Skeletal muscle cell (primary cell): ENCODE data around the gene RBFOX1.
"Not testable (repeated sequence)": the region's sequence is repeated elsewhere in the genome, so short reads cannot be mapped to it uniquely, and the experiment has no call there.

Experiments used
- DNase-seq: peaks from one replicate; pipeline ENCODE4 v3.0.0-alpha.2; 2010; ENCODE audit warnings: low read depth
- H3K4me3 ChIP-seq: 2 replicates; pipeline ENCODE4 v1.5.1; 2011; ENCODE audit warnings: low read depth, mild to moderate bottlenecking, control low read depth, low read length, moderate library complexity

RBFOX1 gene

GRCh38 chr16:7442050-7442449, 109.4 kb downstream of the RBFOX1 start:
- no peak overlapping the region for H3K4me3 ChIP-seq
- no peak for DNase-seq

GRCh38 chr16:7443142-7443541, 110.5 kb downstream of the RBFOX1 start:
- no peak overlapping the region for H3K4me3 ChIP-seq
- DNase-seq, result no peak

- H3K4me3 ChIP-seq, result no peak overlapping the region
- no peak for DNase-seq
These were observed 111.2 kb downstream of the RBFOX1 start for GRCh38 chr16:7443648-7444365.

DNA sequence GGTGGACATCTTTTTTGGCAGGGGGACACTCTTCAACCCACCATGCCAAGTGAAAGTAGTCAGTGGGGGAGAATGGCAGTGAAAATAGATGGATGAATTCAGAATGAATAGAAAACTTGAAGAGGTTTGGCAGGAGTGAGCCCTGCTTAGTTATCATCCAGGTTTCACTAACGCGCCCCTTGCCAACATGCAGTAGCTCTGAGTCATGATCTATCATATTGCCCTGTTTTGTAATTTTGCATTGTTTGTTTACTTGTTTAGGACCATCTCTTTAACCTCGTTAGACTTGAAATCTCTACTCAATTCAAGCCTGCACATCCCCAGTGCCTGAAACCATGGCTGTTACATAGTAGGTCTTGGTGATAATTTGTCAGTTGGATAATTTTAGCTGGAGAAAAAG, 116.7 kb downstream of the RBFOX1 start:
- DNase-seq, result no peak
- no peak overlapping the region for H3K4me3 ChIP-seq

- H3K4me3 ChIP-seq, result no peak overlapping the region
- no peak for DNase-seq
These were observed 117.2 kb downstream of the RBFOX1 start for GRCh38 chr16:7449808-7450207.

GRCh38 chr16:7450440-7450839, 117.8 kb downstream of the RBFOX1 start:
- no peak for DNase-seq

DNA sequence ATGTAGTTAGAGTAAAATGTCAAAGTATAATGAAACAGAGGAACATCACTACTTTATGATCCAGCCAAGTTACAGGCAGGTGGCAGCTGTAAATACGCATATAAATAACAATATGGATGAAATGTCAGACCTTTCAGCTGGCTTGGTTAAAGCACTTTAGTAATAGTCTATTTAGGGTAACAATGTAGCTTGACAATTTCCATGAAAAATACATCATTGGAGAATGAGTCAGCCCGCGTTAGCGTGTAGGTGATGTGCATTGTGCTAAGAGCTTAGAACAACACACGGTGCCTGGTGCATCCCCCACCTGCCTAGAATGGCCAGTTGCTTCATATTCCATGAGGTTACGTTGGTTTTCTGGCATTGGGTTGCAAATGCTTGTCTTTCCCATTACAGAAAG, 119.4 kb downstream of the RBFOX1 start:
- no peak for DNase-seq
- H3K4me3 ChIP-seq, result no peak overlapping the region

More at GRCh38 chr16:7450440-7450839, 117.8 kb downstream of the RBFOX1 start:
- no peak overlapping the region for H3K4me3 ChIP-seq

GRCh38 chr16:7456211-7456610, 123.6 kb downstream of the RBFOX1 start:
- no peak for DNase-seq
- H3K4me3 ChIP-seq, result no peak overlapping the region

- no peak for DNase-seq
These were observed 125.5 kb downstream of the RBFOX1 start for GRCh38 chr16:7458144-7458543.

DNA sequence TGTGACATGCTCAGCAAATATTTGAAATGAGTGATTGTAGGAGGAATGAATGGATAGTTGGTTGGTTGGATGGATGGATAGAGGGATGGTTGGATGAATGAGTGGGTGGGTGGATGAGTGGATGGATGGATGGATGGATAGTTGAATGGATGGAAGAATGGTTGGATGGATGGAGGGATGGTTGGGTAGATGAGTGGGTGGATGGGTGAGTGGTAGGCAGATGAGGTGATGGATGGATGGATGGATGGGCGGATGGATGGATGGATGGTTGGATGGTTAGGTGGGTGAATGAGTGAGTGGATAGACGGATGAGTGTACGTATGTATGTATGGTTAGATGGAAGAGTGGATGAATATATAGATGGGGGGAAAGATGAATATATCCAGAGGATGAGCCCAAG, 137.7 kb downstream of the RBFOX1 start:
- no peak for DNase-seq
- no peak overlapping the region for H3K4me3 ChIP-seq

More at GRCh38 chr16:7458144-7458543, 125.5 kb downstream of the RBFOX1 start:
- no peak overlapping the region for H3K4me3 ChIP-seq

GRCh38 chr16:7471268-7471667, 138.6 kb downstream of the RBFOX1 start:
- DNase-seq, result no peak
- H3K4me3 ChIP-seq, result no peak overlapping the region

GRCh38 chr16:7482032-7482431, 149.4 kb downstream of the RBFOX1 start:
- no peak for DNase-seq
- no peak overlapping the region for H3K4me3 ChIP-seq

GRCh38 chr16:7482596-7483290, 150.1 kb downstream of the RBFOX1 start:
- DNase-seq, result no peak
- no peak overlapping the region for H3K4me3 ChIP-seq

GRCh38 chr16:7487574-7488323, 155.1 kb downstream of the RBFOX1 start:
- H3K4me3 ChIP-seq, result no peak overlapping the region
- no peak for DNase-seq

DNA sequence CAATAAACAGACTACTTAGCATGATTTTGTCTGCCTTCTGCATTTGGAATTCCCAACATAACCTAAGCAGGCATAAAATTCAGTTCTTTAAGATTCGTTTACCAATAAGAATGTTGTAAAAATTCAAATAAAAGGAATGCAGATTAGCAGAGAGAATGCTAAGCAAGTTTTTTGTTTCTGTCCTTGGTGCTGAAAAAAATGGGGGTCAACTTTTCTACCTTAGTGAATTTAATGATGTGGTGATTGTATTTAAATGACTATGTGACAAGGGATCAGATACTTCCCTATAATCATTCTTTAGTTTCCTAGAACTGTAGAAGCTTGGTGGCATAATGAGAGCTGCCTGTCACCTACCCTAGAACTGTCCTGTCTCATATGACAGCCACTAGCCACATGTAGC, 159.5 kb downstream of the RBFOX1 start:
- DNase-seq, result no peak
- no peak overlapping the region for H3K4me3 ChIP-seq

DNA sequence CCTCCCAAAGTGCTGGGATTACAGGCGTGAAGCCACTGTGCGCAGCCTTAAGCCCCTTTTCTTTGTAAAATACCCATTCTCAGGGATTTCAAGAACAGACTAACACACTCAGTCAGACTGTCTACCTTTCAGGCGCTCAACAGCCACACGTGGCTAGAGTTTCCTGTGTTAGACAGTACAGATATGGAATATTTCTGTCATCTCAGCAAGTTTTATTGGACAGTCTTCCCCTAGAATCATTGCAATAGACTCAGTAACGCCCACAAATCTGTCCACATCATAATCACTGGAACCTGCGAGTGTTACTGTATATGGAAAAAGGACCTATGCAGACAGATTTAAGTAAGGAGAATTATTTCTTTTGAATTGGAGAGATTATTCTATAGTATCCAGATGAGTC, 160.5 kb downstream of the RBFOX1 start:
- no peak for DNase-seq
- no peak overlapping the region for H3K4me3 ChIP-seq

GRCh38 chr16:7497691-7498090, 165.0 kb downstream of the RBFOX1 start:
- no peak overlapping the region for H3K4me3 ChIP-seq
- no peak for DNase-seq

GRCh38 chr16:7501868-7502267, 169.2 kb downstream of the RBFOX1 start:
- H3K4me3 ChIP-seq, result no peak overlapping the region
- no peak for DNase-seq

DNA sequence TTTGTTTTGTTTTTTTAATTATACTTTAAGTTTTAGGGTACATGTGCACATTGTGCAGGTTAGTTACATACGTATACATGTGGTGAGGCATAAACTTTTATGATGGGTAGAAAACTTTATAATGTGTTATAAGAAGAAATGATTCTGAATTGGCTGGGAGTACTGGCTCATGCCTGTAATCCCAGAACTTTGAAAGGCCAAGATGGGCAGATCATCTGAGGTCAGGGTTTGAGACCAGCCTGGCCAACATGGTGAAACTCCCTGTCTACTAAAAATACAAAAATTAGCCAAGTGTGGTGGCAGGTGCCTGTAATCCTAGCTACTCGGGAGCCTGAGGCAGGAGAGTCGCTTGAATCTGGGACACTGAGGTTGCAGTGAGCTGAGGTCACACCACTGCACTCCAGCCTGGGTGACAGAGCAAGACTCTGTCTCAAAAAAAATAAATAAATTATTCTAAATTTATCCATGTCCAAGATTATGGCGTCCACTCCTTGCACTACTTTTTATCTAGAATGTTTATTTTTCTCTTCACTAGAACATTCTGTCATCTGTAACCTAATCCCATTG, 170.0 kb downstream of the RBFOX1 start:
- not testable (repeated sequence) for DNase-seq, H3K4me3 ChIP-seq

DNA sequence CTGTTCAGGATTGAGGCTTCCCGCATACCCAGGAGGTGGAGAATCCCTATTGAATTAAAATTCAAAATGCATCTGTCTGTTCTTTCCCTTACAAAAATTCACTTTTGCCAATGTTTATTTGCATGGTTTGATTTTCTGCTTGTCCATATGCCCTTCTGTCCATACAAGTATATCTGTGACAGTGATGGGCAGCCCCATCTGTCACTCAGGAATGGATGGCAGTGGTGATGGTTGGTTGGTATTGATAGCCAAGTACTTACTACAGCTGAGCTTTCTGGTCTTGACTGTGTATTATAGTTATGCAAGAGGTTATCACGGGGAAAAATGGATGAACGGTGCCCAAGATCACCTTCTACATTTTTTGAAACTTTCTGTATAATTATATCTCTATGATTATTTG, 171.0 kb downstream of the RBFOX1 start:
- DNase-seq, result no peak
- H3K4me3 ChIP-seq, result no peak overlapping the region
